Fibroblast of mammary gland (primary cell): ENCODE results near the gene MMP25.

ENCODE experiments used
- DNase-seq: peaks from one replicate; pipeline ENCODE4 v3.0.0-alpha.2; 2010; ENCODE audit warnings: low read depth
- H3K4me3 ChIP-seq: 2 replicates; pipeline ENCODE4 v1.5.1; 2011; ENCODE audit warnings: low read depth, mild to moderate bottlenecking, low read length, moderate library complexity; ENCODE audit not compliant: control insufficient read depth
- CTCF ChIP-seq: conservative IDR thresholded peaks from 2 replicates; pipeline ENCODE4 v1.5.1; 2011; ENCODE audit warnings: low read depth, low read length, inconsistent platforms; ENCODE audit not compliant: control insufficient read depth, insufficient read depth

MMP25 gene

GRCh38 chr16:3030222-3031212 lies 15.8 kb upstream of the MMP25 start:
- DNase-seq: no peak
- no peak for TF ChIP-seq CTCF
- H3K4me3 ChIP-seq: no peak overlapping the region

GRCh38 chr16:3032624-3033023 lies 13.7 kb upstream of the MMP25 start:
- TF ChIP-seq CTCF: no peak
- no peak overlapping the region for H3K4me3 ChIP-seq
- no peak for DNase-seq

DNA sequence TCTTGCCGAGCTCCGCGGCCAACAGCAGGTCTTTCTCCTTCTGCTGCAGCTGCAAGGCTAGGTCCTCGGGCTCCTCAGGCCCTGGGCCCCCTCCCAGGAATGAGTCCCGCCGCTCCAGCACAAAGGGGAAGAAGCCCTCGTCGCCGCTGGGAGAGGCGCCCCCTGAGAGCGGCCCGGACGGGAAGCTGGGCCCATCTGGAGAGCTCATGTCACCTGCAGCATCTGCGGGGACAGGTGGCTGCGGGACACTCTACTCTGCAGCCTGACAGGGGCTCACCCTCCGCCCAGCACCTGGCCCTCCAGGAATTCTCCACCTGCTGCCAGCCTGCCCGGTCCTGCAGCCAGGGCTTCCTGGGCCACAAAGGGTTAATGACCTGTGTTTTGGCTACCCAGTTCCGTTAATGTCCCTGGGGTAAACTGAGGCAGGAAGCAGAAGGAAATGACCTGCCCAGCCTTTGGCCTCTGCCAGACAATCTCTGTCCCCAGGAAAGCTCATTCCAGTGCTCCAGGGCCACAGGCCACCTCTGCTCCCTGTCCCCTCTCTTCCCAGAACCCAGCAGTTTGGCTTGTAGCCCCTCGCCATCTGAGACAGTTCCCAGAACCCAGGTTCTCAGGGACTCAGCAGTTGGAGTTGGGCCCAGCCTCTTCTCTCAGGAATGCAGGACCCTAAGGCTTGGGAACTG lies 10.9 kb upstream of the MMP25 start:
- DNase-seq: no peak
- no peak overlapping the region for H3K4me3 ChIP-seq
- no peak for TF ChIP-seq CTCF

- no peak overlapping the region for H3K4me3 ChIP-seq
- no peak for TF ChIP-seq CTCF
Observed at GRCh38 chr16:3035972-3036725, 10.2 kb upstream of the MMP25 start.

GRCh38 chr16:3036726-3037315 lies 9.5 kb upstream of the MMP25 start, which contains the start of gene BICDL2:
BICDL2 (minus strand) TSS chr16:3036944; CDS start chr16:3035496, 1,448 bp downstream.
- DNase-seq: no peak
- H3K4me3 ChIP-seq: no peak within 1 kb of the TSS
- TF ChIP-seq CTCF: no peak

More at GRCh38 chr16:3035972-3036725, 10.2 kb upstream of the MMP25 start:
- DNase-seq: no peak

GRCh38 chr16:3038256-3038655 lies 8.1 kb upstream of the MMP25 start:
- no peak overlapping the region for H3K4me3 ChIP-seq
- no peak for DNase-seq

More at GRCh38 chr16:3038256-3038655, 8.1 kb upstream of the MMP25 start:
- no peak for TF ChIP-seq CTCF
